Cerebellar cortex (tissue), 1 donor: ENCODE measurements around the gene RNH1.
"Not testable (repeated sequence)": the region's sequence is repeated elsewhere in the genome, so short reads cannot be mapped to it uniquely, and the experiment has no call there.

Experiments
- DNase-seq: peaks from one replicate; pipeline ENCODE4 v3.0.0-alpha.2; 2015; ENCODE audit warnings: low spot score

Gene RNH1

GRCh38 chr11:477052-477715, 29.9 kb downstream of the RNH1 start:
- peak; percentile 83 for DNase-seq

GRCh38 chr11:476416-476815, 30.6 kb downstream of the RNH1 start:
- no peak for DNase-seq

GRCh38 chr11:475941-476340, 31.1 kb downstream of the RNH1 start:
- DNase-seq: no peak

GRCh38 chr11:474914-475506, 32.0 kb downstream of the RNH1 start:
- DNase-seq: no peak

GRCh38 chr11:473962-474785, 32.9 kb downstream of the RNH1 start:
- DNase-seq: no peak

GRCh38 chr11:473415-473814, 33.6 kb downstream of the RNH1 start:
- no peak for DNase-seq

GRCh38 chr11:472816-473215, 34.2 kb downstream of the RNH1 start:
- no peak for DNase-seq

- no peak for DNase-seq
Observed at GRCh38 chr11:472272-472671, 34.8 kb downstream of the RNH1 start.

GRCh38 chr11:471468-472145, 35.4 kb downstream of the RNH1 start:
- no peak for DNase-seq

- DNase-seq: peak; percentile 38
Observed at GRCh38 chr11:469684-470560, 37.1 kb downstream of the RNH1 start.

- not testable (repeated sequence) for DNase-seq
Observed at GRCh38 chr11:469026-469683, 37.9 kb downstream of the RNH1 start.

- DNase-seq: no peak
Observed at GRCh38 chr11:468493-468892, 38.5 kb downstream of the RNH1 start.

GRCh38 chr11:468036-468435, 39.0 kb downstream of the RNH1 start:
- DNase-seq: no peak

GRCh38 chr11:465896-466530, 41.0 kb downstream of the RNH1 start:
- DNase-seq: no peak

GRCh38 chr11:464316-464715, 42.7 kb downstream of the RNH1 start:
- no peak for DNase-seq

GRCh38 chr11:462107-462890, 44.7 kb downstream of the RNH1 start:
- no peak for DNase-seq

GRCh38 chr11:461626-462025, 45.4 kb downstream of the RNH1 start:
- DNase-seq: no peak

GRCh38 chr11:460331-461199, 46.5 kb downstream of the RNH1 start:
- no peak for DNase-seq
